WTC11 (cell line): ENCODE measurements around the gene LRP3.

Experiments
- HMGA2 ChIP-seq: fragments of 250-450 bp; sonication (Bioruptor Pico); IDR thresholded peaks from 2 replicates; pipeline ENCODE4 v1.4.0; 2021; ENCODE audit warnings: mild to moderate bottlenecking, moderate library complexity
- NFYB ChIP-seq: sonication (generic); formaldehyde crosslinking; conservative IDR thresholded peaks from 2 replicates; pipeline ENCODE4 v1.8.0; 2022; ENCODE audit warnings: low read depth, missing genetic modification reagents
- NR2C2 ChIP-seq: sonication (generic); formaldehyde crosslinking; IDR thresholded peaks from 2 replicates; pipeline ENCODE4 v1.8.0; 2022; ENCODE audit warnings: mild to moderate bottlenecking, missing genetic modification reagents
- ZNF219 ChIP-seq: sonication (generic); formaldehyde crosslinking; IDR thresholded peaks from 2 replicates; pipeline ENCODE4 v1.8.0; 2023; ENCODE audit warnings: missing genetic modification reagents, mild to moderate bottlenecking, borderline replicate concordance
- TF ChIP-seq, protein P1 (sequence below): sonication (generic); formaldehyde crosslinking; conservative IDR thresholded peaks from 2 replicates; pipeline ENCODE4 v1.8.1; 2022; ENCODE audit warnings: mild to moderate bottlenecking, missing genetic modification reagents
- TF ChIP-seq, protein P2 (sequence below): fragments of 200-600 bp; IDR thresholded peaks from 2 replicates; pipeline ENCODE4 v1.8.0; 2022; ENCODE audit warnings: antibody characterized with exemption

DNA sequence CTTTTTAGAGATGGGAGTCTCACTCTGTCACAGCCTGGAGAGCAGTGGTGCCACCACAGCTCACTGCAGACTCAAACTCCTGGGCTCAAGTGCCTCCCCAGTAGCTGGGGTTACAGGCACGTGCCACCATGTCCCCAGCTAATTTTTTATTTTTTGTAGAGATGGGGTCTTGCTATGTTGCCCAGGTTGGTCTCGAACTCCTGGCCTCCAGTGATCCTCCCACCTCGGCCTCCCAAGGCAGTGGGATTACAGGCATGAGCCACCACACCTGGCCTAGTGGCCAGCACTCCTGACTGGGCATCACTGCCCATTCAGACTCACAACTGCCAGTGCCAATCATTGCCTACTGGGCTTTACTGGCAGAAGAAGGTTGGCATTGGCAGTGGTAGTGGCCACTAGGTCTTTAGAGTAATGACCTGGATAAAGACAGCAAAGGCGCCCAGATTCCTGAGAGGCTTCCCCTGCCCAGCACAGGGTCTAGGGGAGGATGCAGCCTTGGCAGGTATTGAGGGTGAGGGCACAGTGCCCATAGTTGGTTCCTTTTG is 58.4 kb downstream of the LRP3 start:
- TF ChIP-seq, protein P1, sequence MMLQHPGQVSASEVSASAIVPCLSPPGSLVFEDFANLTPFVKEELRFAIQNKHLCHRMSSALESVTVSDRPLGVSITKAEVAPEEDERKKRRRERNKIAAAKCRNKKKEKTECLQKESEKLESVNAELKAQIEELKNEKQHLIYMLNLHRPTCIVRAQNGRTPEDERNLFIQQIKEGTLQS (CRISPR knock-in tag), result no peak
- TF ChIP-seq HMGA2 (CRISPR knock-in tag), result no peak
- TF ChIP-seq, protein P2, sequence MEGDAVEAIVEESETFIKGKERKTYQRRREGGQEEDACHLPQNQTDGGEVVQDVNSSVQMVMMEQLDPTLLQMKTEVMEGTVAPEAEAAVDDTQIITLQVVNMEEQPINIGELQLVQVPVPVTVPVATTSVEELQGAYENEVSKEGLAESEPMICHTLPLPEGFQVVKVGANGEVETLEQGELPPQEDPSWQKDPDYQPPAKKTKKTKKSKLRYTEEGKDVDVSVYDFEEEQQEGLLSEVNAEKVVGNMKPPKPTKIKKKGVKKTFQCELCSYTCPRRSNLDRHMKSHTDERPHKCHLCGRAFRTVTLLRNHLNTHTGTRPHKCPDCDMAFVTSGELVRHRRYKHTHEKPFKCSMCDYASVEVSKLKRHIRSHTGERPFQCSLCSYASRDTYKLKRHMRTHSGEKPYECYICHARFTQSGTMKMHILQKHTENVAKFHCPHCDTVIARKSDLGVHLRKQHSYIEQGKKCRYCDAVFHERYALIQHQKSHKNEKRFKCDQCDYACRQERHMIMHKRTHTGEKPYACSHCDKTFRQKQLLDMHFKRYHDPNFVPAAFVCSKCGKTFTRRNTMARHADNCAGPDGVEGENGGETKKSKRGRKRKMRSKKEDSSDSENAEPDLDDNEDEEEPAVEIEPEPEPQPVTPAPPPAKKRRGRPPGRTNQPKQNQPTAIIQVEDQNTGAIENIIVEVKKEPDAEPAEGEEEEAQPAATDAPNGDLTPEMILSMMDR, result no peak
- no peak for TF ChIP-seq ZNF219
- TF ChIP-seq NFYB (CRISPR knock-in tag), result no peak
- TF ChIP-seq NR2C2 (CRISPR knock-in tag), result no peak
